K562 (cell line): ENCODE data around the gene TRAPPC1. TPM values are rescaled to one million over a fixed set of nuclear protein-coding genes. Genes with fewer than 3 reads are reported as not detected.

Experiments used
- ADNP ChIP-seq: fragments of 200-800 bp; sonication (Bioruptor generic); IDR thresholded peaks from 2 replicates; pipeline ENCODE4 v1.6.1; 2016; ENCODE audit warnings: missing genetic modification characterization, missing compliant biosample characterization
- CREB1 ChIP-seq, 2 experiments: sonication (generic) in 1 of 2; formaldehyde crosslinking in 1 of 2; IDR thresholded peaks; 2 replicates each; pipeline versions ENCODE4 v1.6.1 to v1.8.0; 2012 to 2022; ENCODE audit warnings: inconsistent platforms in 1 of 2, mild to moderate bottlenecking in 1 of 2, missing genetic modification reagents in 1 of 2, moderate library complexity in 1 of 2
- EP300 ChIP-seq: IDR thresholded peaks from 2 replicates; pipeline ENCODE4 v1.6.1; 2012; ENCODE audit warnings: low read length, improper control_type of control experiment
- IRF2 ChIP-seq: sonication (generic); formaldehyde crosslinking; IDR thresholded peaks from 2 replicates; pipeline ENCODE4 v1.8.1; 2022; ENCODE audit warnings: mild to moderate bottlenecking, missing genetic modification reagents
- KLF6 ChIP-seq: fragments of 250-450 bp; sonication (Bioruptor Pico); IDR thresholded peaks from 2 replicates; pipeline ENCODE4 v1.4.0; 2020; ENCODE audit warnings: mild to moderate bottlenecking, moderate library complexity, borderline replicate concordance
- NR1H2 ChIP-seq: sonication (generic); formaldehyde crosslinking; IDR thresholded peaks from 2 replicates; pipeline ENCODE4 v1.4.0; 2020; ENCODE audit warnings: mild to moderate bottlenecking, missing genetic modification reagents
- PYGO2 ChIP-seq: fragments of 450-650 bp; IDR thresholded peaks from 2 replicates; pipeline ENCODE4 v1.6.1; 2016; ENCODE audit warnings: mild to moderate bottlenecking, missing genetic modification characterization, moderate library complexity, missing compliant biosample characterization
- SAFB ChIP-seq: fragments of 200-400 bp; formaldehyde crosslinking; IDR thresholded peaks from 2 replicates; pipeline ENCODE4 v1.6.1; 2017; ENCODE audit warnings: low read depth, low read length, borderline replicate concordance
- SMAD4 ChIP-seq: fragments of 250-450 bp; sonication (Bioruptor Pico); conservative IDR thresholded peaks from 2 replicates; pipeline ENCODE4 v1.8.0; 2021; ENCODE audit warnings: inconsistent platforms, mild to moderate bottlenecking, moderate library complexity
- SRF ChIP-seq, 2 experiments: fragments of 250-450, 450-650 bp in 1 of 2; sonication (Bioruptor Pico) in 1 of 2; sonication (generic) in 1 of 2; formaldehyde crosslinking; IDR thresholded peaks; 2 replicates each; pipeline versions ENCODE4 v1.5.0 to v1.5.1; 2020 to 2022; ENCODE audit warnings: mild to moderate bottlenecking in 1 of 2, missing genetic modification reagents in 1 of 2
- TEAD4 ChIP-seq, 2 experiments: sonication (generic) in 1 of 2; formaldehyde crosslinking in 1 of 2; IDR thresholded peaks; 2 replicates each; pipeline versions ENCODE4 v1.6.1 to v1.8.0; 2012 to 2022; ENCODE audit warnings: borderline replicate concordance in 1 of 2, inconsistent platforms in 1 of 2, low read length in 1 of 2, mild to moderate bottlenecking in 1 of 2, missing genetic modification reagents in 1 of 2
- ZBTB1 ChIP-seq: sonication (generic); formaldehyde crosslinking; IDR thresholded peaks from 2 replicates; pipeline ENCODE4 v1.8.1; 2023; ENCODE audit warnings: missing genetic modification reagents, low read depth, mild to moderate bottlenecking, borderline replicate concordance
- ZBTB8A ChIP-seq: fragments of 450-650 bp; IDR thresholded peaks from 2 replicates; pipeline ENCODE4 v1.6.1; 2018; ENCODE audit warnings: mild to moderate bottlenecking, moderate library complexity; ENCODE audit not compliant: partially characterized antibody
- ZNF124 ChIP-seq: sonication (generic); formaldehyde crosslinking; IDR thresholded peaks from 2 replicates; pipeline ENCODE4 v1.8.1; 2022; ENCODE audit warnings: missing genetic modification reagents
- ZSCAN32 ChIP-seq: fragments of 450-650 bp; formaldehyde crosslinking; IDR thresholded peaks from 2 replicates; pipeline ENCODE4 v1.4.0; 2020; ENCODE audit warnings: mild to moderate bottlenecking, moderate library complexity
- polyA plus RNA-seq, 8 experiments: library from polyadenylated mRNA; depleted of rRNA in 4 of 8; stranded (reverse) in 5 of 8; unstranded in 3 of 8; fragments of >200 nt; fragmentation: Nextera tagmentation in 2 of 8; fragmentation: Illumina TruSeq in 1 of 8; extraction: Ambion mirVana in 2 of 8; extraction: Trizol in 1 of 8; gene quantifications; 2 replicates each; pipeline versions ENCODE4 v1.2.1 to v1.2.3, GENCODE V29; 2011 to 2014; ENCODE audit warnings: inconsistent platforms in 1 of 8, missing spikeins in 1 of 8
- total RNA-seq, 7 experiments: library from RNA; depleted of rRNA in 6 of 7; stranded (reverse); fragments of >200 nt in 6 of 7; fragmentation: Illumina TruSeq in 2 of 7; extraction: Trizol in 2 of 7; gene quantifications; 2 replicates each; pipeline versions ENCODE4 v1.2.1 to v1.2.3, GENCODE V29; 2011 to 2021; ENCODE audit warnings: low replicate concordance in 1 of 7
- TF ChIP-seq, protein P1 (sequence below): sonication (generic); formaldehyde crosslinking; IDR thresholded peaks from 2 replicates; pipeline ENCODE4 v1.8.1; 2023; ENCODE audit warnings: mild to moderate bottlenecking, missing genetic modification reagents
- TF ChIP-seq, protein P2 (sequence below): fragments of 450-650 bp; conservative IDR thresholded peaks from 2 replicates; pipeline ENCODE4 v1.6.1; 2016; ENCODE audit warnings: missing genetic modification characterization, low read depth, mild to moderate bottlenecking, control low read depth, missing compliant biosample characterization
- TF ChIP-seq, protein P3 (sequence below): sonication (generic); formaldehyde crosslinking; IDR thresholded peaks from 2 replicates; pipeline ENCODE4 v1.8.1; 2022; ENCODE audit warnings: missing genetic modification reagents
- TF ChIP-seq, protein P4 (sequence below): fragments of 250-450 bp; sonication (Bioruptor Pico); IDR thresholded peaks from 2 replicates; pipeline ENCODE4 v1.5.1; 2021; ENCODE audit warnings: mild to moderate bottlenecking
- TF ChIP-seq, protein P5 (sequence below): fragments of 250-450 bp; sonication (Bioruptor Pico); IDR thresholded peaks from 2 replicates; pipeline ENCODE4 v1.8.0; 2021; ENCODE audit warnings: borderline replicate concordance, mild to moderate bottlenecking, moderate library complexity; ENCODE audit not compliant: poor library complexity, severe bottlenecking

The TRAPPC1 gene
- total and polyA plus RNA-seq, 9 of the 15 experiments (the other 6 are each of a cell fraction or from before 2014, with no cell fraction given), result 11.7 to 82.8 (median 36.2) TPM

DNA sequence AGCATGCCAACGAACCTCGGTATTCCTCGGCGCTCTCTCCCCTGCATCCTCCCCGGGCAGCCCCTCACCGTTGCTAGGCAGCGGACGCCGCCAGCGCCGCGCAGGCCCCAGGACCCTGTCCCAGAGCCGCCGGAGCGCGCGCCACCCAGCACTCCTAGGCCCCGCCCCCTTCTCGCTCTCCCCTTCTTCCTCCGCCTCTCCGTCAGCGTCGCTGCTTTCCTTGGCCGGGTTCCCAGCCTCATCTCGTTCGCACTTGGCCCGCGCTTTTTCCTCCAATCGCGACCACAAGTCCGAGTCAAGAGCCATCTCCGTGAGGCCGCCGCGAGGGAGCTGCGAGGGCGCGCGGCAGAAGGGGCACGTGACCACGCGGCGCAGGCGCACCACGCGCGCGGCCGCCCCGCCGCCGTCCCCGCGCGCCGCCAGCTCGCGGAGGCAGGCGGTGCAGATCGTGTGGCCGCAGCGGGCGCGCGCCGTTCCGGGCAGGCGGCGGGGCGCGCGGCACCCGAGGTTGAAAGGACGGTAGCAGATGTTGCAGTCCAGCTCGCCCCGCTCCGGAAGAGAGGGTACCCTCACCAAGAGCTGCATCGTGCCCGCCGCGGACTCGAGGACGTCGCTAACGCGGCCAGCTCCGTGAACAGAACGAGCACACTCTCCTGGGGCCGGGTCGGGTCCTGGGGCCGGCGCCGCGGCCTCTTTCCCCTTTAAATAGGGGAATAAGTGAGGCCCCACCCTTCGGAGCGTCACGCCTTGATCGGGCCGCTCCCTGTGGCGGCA, 15.9 kb downstream of the TRAPPC1 start, which contains the start of gene RNF227 (continued):
- TF ChIP-seq, protein P1, sequence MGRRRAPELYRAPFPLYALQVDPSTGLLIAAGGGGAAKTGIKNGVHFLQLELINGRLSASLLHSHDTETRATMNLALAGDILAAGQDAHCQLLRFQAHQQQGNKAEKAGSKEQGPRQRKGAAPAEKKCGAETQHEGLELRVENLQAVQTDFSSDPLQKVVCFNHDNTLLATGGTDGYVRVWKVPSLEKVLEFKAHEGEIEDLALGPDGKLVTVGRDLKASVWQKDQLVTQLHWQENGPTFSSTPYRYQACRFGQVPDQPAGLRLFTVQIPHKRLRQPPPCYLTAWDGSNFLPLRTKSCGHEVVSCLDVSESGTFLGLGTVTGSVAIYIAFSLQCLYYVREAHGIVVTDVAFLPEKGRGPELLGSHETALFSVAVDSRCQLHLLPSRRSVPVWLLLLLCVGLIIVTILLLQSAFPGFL (CRISPR knock-in tag), result 0 out of 2 replicates have a peak, but pooled peaks have one; percentile 62
- TF ChIP-seq, protein P2, sequence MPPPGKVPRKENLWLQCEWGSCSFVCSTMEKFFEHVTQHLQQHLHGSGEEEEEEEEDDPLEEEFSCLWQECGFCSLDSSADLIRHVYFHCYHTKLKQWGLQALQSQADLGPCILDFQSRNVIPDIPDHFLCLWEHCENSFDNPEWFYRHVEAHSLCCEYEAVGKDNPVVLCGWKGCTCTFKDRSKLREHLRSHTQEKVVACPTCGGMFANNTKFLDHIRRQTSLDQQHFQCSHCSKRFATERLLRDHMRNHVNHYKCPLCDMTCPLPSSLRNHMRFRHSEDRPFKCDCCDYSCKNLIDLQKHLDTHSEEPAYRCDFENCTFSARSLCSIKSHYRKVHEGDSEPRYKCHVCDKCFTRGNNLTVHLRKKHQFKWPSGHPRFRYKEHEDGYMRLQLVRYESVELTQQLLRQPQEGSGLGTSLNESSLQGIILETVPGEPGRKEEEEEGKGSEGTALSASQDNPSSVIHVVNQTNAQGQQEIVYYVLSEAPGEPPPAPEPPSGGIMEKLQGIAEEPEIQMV (tag), result no peak
- TF ChIP-seq SRF (CRISPR knock-in tag; IDR thresholded peaks at IDR 0.05) (no peak), SMAD4 (CRISPR knock-in tag) (peak; percentile 64; the same call in 1 of the 2 replicates), ZNF124 (CRISPR knock-in tag) (0 out of 2 replicates have a peak, but pooled peaks have one; percentile 54), SAFB (no peak), NR1H2 (no peak), ZBTB8A (no peak), IRF2 (CRISPR knock-in tag) (no peak), ADNP (tag) (no peak), ZBTB1 (CRISPR knock-in tag) (peak; percentile 78), ZSCAN32 (no peak), KLF6 (no peak), CREB1 (IDR thresholded peaks at IDR 0.05) (no peak), CREB1 (CRISPR knock-in tag; IDR thresholded peaks at IDR 0.05) (peak; percentile 71), TEAD4 (IDR thresholded peaks at IDR 0.05; ENCODE audit: low read length) (no peak), TEAD4 (CRISPR knock-in tag; IDR thresholded peaks at IDR 0.05; ENCODE audit: borderline replicate concordance) (peak; percentile 92; the same call in 1 of the 2 replicates), EP300 (no peak), PYGO2 (no peak)
- TF ChIP-seq, protein P3, sequence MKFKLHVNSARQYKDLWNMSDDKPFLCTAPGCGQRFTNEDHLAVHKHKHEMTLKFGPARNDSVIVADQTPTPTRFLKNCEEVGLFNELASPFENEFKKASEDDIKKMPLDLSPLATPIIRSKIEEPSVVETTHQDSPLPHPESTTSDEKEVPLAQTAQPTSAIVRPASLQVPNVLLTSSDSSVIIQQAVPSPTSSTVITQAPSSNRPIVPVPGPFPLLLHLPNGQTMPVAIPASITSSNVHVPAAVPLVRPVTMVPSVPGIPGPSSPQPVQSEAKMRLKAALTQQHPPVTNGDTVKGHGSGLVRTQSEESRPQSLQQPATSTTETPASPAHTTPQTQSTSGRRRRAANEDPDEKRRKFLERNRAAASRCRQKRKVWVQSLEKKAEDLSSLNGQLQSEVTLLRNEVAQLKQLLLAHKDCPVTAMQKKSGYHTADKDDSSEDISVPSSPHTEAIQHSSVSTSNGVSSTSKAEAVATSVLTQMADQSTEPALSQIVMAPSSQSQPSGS (CRISPR knock-in tag), result no peak
- TF ChIP-seq, protein P4, sequence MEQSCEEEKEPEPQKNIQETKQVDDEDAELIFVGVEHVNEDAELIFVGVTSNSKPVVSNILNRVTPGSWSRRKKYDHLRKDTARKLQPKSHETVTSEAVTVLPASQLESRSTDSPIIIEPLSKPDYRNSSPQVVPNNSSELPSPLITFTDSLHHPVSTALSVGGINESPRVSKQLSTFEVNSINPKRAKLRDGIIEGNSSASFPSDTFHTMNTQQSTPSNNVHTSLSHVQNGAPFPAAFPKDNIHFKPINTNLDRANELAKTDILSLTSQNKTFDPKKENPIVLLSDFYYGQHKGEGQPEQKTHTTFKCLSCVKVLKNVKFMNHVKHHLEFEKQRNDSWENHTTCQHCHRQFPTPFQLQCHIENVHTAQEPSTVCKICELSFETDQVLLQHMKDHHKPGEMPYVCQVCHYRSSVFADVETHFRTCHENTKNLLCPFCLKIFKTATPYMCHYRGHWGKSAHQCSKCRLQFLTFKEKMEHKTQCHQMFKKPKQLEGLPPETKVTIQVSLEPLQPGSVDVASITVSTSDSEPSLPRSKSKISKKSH (CRISPR knock-in tag), result no peak
- TF ChIP-seq, protein P5, sequence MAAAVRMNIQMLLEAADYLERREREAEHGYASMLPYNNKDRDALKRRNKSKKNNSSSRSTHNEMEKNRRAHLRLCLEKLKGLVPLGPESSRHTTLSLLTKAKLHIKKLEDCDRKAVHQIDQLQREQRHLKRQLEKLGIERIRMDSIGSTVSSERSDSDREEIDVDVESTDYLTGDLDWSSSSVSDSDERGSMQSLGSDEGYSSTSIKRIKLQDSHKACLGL (CRISPR knock-in tag), result peak; percentile 19
